ENCODE data around the gene EHD1.
"Not testable (repeated sequence)": the region's sequence is repeated elsewhere in the genome, so short reads cannot be mapped to it uniquely, and the experiment has no call there.

The EHD1 gene

GRCh38 chr11:64859542-64860414 is 18.6 kb downstream of the EHD1 start:
- no peak for DNase-seq (ENCODE audit: low read depth in 4 of 4, low spot score in 1 of 4)

- DNase-seq (ENCODE audit: low read depth in 4 of 4, low spot score in 1 of 4), result no peak
Observed at GRCh38 chr11:64858467-64859263, 19.8 kb downstream of the EHD1 start.

- no peak for DNase-seq (ENCODE audit: low read depth in 4 of 4, low spot score in 1 of 4)
Observed at GRCh38 chr11:64857485-64857884, 20.9 kb downstream of the EHD1 start.

GRCh38 chr11:64856382-64857227 is 21.8 kb downstream of the EHD1 start:
- peak in 1 of 4 experiments; percentile 76 for DNase-seq (ENCODE audit: low read depth in 4 of 4, low spot score in 1 of 4)

- DNase-seq (ENCODE audit: low read depth in 4 of 4, low spot score in 1 of 4), result no peak
Observed at GRCh38 chr11:64855596-64856304, 22.7 kb downstream of the EHD1 start.

GRCh38 chr11:64854534-64855502 is 23.6 kb downstream of the EHD1 start:
- no peak for DNase-seq (ENCODE audit: low read depth in 4 of 4, low spot score in 1 of 4)

GRCh38 chr11:64854157-64854533 is 24.3 kb downstream of the EHD1 start:
- no peak for DNase-seq (ENCODE audit: low read depth in 4 of 4, low spot score in 1 of 4)

- DNase-seq (ENCODE audit: low read depth in 4 of 4, low spot score in 1 of 4), result no peak
Observed at GRCh38 chr11:64853709-64854108, 24.7 kb downstream of the EHD1 start.

- DNase-seq (ENCODE audit: low read depth in 4 of 4, low spot score in 1 of 4), result no peak
Observed at GRCh38 chr11:64852804-64853509, 25.5 kb downstream of the EHD1 start.

GRCh38 chr11:64851831-64852351 is 26.5 kb downstream of the EHD1 start:
- no peak for DNase-seq (ENCODE audit: low read depth in 4 of 4, low spot score in 1 of 4)

- DNase-seq (ENCODE audit: low read depth in 4 of 4, low spot score in 1 of 4), result no peak
Observed at GRCh38 chr11:64850979-64851567, 27.3 kb downstream of the EHD1 start.

- DNase-seq (ENCODE audit: low read depth in 4 of 4, low spot score in 1 of 4), result no peak
Observed at GRCh38 chr11:64849598-64850356, 28.6 kb downstream of the EHD1 start.

GRCh38 chr11:64848826-64849597 is 29.4 kb downstream of the EHD1 start:
- no peak for DNase-seq (ENCODE audit: low read depth in 4 of 4, low spot score in 1 of 4)

GRCh38 chr11:64848214-64848825 is 30.1 kb downstream of the EHD1 start:
- DNase-seq (ENCODE audit: low read depth in 4 of 4, low spot score in 1 of 4), result no peak

GRCh38 chr11:64846998-64847666 is 31.3 kb downstream of the EHD1 start:
- peak; percentile 89 to 95 (median 93) for DNase-seq (ENCODE audit: low read depth in 4 of 4, low spot score in 1 of 4)

GRCh38 chr11:64845776-64846129 is 32.7 kb downstream of the EHD1 start:
- not testable (repeated sequence) for DNase-seq (ENCODE audit: low read depth in 4 of 4, low spot score in 1 of 4)
